GM19455 (cell line): Measurements from ENCODE around the gene COBLL1.
A peak's percentile ranks its signal among the peaks of the same experiment; 100 is the strongest.

Experiments used
- ATAC-seq: cut with Tn5 transposase; IDR thresholded peaks from one replicate; pipeline ENCODE4 v1.9.1; 2021; ENCODE audit not compliant: unreplicated experiment

The COBLL1 gene

DNA sequence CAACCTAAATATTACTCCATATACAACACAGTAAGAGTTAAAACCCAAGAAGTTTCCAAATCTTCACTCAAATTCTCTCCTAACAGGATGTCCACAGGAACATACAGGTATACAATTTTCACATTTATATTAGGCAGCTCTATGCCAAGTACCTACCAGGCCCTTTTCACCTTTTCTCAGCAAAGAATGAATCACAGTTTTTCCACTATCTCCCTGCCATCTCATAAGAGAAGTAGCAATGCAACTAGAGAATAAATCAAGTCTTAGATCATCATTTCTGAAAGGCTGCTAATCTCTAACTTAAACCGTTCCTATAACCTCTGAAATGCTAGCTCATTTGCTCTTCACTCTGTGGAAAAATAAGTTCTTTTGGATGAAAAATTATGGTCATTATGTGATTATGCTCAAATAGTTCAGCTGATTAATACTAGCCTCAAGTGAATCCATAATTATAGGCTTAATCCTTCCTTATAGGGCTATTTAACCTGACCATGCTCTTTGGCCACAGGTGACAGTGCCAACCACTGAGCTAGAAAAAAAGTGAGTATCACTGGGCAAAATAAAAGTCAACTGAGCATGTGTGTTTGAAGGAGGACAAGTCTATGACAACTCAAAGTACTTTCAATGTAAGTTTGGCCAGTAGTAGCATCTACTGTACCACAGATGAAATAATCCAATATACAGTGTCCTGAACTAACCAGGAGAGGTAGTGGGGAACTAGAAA is 79.7 kb downstream of the COBLL1 start:
- ATAC-seq, result no peak

- peak; percentile 99 for ATAC-seq
These were observed 80.4 kb downstream of the COBLL1 start for GRCh38 chr2:164761201-164761600.

DNA sequence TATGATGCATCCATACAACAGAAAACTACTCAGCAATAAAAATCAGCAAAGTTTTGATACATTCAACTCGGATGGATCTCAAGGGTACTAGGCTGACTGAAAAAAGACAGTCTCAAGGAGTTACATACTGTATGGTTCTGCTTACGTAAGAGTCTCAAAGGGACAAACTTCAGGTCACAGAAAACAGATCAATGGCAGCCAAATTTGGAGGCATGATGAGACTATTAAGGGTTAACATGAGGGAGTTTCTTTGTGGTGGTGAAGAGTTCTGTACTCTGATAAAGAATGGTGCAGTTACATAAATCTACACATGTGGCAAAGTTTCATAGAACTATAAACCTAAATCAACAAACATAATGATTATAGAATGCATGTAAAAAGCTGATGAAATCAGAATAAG is 81.4 kb downstream of the COBLL1 start:
- no peak for ATAC-seq

DNA sequence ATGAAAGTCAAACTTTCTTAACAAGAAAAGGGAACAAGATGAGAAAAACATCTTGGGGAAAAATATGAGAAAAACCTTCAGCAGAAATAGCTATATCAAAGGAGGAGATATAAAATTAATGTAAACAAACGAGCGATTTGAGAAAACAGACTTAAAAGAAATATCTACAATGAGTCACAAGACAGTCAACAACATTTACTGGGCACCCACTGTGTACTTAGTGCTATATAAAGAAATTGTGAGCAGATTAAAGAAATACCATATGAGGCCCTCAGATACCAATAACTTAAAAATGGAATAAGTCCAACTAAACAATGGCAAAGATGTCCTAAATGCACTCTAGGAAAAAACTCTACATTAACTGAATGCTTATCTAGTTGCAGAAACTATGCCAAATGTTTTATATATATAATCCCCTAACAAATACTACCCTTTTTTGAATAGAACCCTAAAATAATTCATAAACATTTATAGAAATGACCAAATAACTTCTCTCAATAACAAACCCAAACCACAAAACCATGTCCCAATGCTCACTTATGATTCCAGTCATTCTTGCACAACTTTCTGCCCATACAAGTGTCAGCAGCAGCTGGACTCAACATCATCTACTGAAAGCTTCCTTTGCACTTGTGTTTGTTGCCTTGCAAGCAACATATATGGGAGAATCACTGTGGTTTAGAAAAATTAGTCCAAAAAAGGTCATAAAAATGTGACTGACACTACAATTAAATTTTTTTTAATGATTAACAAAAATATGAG is 83.5 kb downstream of the COBLL1 start:
- ATAC-seq, result no peak

- no peak for ATAC-seq
These were observed 84.8 kb downstream of the COBLL1 start for GRCh38 chr2:164756773-164757172.

GRCh38 chr2:164755952-164756351 is 85.7 kb downstream of the COBLL1 start:
- no peak for ATAC-seq

GRCh38 chr2:164754157-164755093 is 87.2 kb downstream of the COBLL1 start:
- no peak for ATAC-seq

DNA sequence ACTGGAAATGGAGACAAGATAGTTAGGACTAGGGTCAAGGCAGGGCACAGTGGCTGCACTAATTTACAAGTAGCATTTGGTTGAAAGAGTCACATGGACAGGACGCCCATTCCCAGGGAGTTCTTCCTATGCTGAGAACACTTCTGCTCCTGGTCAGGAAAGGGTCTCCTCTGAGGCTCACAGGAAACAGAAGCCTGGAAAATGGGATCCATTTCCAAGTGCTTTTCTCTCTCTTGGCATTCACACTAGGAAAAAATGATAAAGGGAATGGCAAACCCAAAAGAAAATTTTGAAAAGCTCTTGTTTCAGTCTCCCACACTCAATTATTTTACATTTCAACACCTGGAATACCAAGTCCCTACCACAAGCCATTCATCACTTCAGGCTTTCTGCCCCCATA is 88.7 kb downstream of the COBLL1 start:
- no peak for ATAC-seq

GRCh38 chr2:164747783-164748433 is 93.7 kb downstream of the COBLL1 start:
- ATAC-seq, result no peak

DNA sequence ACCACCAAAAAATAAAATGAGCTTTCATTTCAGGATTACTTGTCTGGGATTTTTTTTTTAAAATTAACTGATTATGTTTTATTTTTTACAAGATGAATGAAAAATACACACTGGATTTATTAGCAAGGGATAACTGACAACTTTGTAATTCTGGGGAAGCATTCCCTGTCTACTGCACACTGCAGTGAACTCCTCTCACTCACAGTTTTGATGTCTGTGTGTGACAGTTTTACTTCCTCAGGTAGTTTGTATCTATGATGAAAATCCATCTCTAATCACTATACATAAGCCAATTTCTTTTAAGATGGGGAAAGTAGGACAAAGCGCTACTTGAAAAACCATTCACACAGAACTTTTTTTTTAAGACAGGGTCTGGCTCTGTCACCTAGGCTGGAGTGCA is 94.5 kb downstream of the COBLL1 start:
- ATAC-seq, result no peak

DNA sequence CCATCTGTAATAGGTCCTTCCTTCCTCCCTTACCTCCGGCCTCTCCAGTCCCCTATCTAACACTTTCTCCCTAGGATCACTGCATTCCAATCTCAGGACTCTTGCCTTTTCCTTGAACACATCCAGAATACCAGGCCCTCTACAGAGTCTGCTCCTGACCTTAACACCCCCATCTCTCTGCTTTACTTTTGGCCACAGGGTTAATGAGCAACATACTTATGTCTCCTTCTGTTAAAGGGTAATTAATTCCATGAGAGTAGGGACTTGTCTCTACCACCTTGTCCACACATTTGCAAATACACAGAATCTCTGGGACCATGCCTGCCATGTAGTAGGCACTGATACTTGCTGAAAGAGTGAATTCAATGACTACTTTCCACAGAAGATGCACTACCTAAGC is 94.9 kb downstream of the COBLL1 start:
- ATAC-seq, result no peak

GRCh38 chr2:164745012-164745797 is 96.4 kb downstream of the COBLL1 start:
- no peak for ATAC-seq

GRCh38 chr2:164742738-164743317 is 98.8 kb downstream of the COBLL1 start:
- ATAC-seq, result no peak

DNA sequence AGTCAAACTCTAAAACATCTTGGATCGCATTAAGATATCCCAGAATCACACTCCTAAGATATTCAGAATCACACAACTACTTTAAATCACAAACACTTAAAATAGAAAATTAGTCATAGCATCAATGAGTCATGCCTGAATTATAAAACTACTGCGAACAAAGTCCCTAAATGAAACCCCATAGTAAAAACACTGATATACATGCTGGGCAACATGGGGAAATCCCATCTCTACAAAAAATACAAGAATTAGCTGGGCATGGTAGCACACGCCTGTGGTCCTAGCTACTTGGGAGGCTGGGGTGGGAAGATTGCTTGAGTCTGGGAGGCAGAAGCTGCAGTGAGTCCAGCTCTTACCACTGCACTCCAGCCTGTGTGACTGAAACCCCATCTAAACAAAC is 101.7 kb downstream of the COBLL1 start:
- no peak for ATAC-seq

DNA sequence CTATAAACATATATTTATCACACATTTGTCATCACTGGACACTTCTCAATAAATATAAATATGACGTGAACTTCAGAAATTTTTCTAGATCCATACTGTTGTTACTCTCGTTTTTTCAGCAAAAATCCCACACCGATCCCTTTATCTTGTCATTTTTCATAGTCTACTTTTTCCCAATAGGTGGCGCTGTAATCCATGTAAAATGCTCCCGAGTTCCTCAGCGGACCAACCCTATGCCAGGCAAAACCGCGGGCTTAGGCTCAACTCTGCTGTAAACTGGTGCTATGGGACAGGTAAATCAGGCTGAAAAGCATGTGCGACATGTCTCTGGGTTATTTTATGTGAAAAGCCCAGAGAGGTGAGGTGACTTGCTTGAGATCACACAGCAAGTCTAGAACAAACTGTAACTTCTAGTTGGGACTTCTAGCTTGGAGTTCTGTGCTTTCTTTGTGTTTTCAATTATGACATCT is 104.0 kb downstream of the COBLL1 start:
- peak; percentile 69 for ATAC-seq

DNA sequence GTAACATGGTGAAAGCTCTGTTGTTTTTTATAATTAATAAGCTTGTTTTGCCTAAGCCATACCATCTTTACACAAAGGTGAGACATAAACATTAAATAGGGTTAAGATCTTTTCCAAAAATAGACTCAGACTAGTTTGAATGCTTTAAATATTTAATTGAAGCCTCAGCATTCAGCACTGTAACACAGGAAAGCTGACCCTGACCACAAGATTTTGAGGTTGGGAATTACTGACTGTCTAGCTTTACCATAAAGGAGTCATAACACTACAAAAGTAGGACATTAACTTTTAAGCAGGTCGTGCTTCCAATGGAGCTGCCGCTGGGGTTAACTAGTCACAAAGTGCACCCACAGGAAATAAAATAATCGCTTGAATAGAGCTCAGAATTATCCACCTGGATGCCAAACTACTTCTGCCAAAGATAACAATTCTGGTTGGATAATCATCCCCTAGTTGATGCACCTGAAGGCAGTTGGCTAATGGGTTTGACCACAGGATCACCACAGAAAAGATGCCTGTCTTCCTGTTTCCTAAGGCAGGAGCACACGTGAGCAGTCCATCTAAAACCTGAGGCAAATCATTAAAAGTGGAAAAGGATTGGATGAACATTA is 106.2 kb downstream of the COBLL1 start:
- ATAC-seq, result no peak

DNA sequence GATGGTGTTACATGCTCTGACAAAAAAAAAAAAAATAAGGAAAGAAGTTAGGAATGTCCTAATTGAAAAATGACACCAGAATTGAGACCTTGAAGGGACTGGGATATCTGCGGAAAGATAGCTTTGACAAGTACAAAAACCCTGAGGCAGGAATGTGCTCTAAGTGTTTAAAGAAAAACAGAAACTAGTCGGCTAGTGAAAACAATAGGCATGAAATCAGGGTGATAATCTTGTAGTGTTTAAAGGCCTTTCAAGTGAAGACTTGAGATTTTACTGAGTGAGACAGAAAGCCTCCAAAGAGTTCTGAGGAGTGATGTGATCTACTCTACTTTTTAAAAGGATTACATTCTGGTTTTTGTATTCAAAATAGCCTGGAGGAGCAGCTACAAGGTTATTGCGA is 107.4 kb downstream of the COBLL1 start:
- ATAC-seq, result no peak

GRCh38 chr2:164725542-164725941 is 116.1 kb downstream of the COBLL1 start:
- no peak for ATAC-seq

- no peak for ATAC-seq
These were observed 118.8 kb downstream of the COBLL1 start for GRCh38 chr2:164722616-164723338.
